Measurements from ENCODE around the gene SLC35F3.

DNA sequence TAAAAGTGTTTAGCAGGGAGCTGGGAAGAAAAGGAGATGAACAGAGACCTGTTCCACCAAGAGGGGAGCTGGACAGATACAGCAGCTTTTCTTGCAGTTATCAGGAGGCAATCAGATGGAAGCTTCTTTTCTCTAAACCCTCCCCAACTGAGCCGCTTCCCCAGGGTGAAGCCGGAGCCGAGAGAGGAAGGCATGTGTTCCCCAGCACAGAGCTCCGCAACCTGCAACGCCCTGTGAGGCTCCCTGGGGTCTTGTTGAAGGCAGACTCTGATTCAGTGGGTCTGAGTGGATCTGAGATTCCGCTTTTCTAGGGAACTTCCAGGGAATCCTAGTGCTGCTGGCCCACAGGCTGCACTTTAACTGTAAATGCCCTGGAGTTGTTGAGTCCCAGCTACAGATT is 329.7 kb downstream of the SLC35F3 start:
- TF ChIP-seq TAF1 (IDR thresholded peaks at IDR 0.05; ENCODE audit: low read depth) (no peak), EZH2 (IDR thresholded peaks at IDR 0.05; ENCODE audit: borderline replicate concordance, insufficient read depth, low read length, poor library complexity, severe bottlenecking) (no peak), EP300 (conservative IDR thresholded peaks at IDR 0.05; ENCODE audit: poor library complexity, severe bottlenecking) (no peak), SMC3 (conservative IDR thresholded peaks at IDR 0.05; ENCODE audit: poor library complexity) (no peak)
- TF ChIP-seq, protein P1, sequence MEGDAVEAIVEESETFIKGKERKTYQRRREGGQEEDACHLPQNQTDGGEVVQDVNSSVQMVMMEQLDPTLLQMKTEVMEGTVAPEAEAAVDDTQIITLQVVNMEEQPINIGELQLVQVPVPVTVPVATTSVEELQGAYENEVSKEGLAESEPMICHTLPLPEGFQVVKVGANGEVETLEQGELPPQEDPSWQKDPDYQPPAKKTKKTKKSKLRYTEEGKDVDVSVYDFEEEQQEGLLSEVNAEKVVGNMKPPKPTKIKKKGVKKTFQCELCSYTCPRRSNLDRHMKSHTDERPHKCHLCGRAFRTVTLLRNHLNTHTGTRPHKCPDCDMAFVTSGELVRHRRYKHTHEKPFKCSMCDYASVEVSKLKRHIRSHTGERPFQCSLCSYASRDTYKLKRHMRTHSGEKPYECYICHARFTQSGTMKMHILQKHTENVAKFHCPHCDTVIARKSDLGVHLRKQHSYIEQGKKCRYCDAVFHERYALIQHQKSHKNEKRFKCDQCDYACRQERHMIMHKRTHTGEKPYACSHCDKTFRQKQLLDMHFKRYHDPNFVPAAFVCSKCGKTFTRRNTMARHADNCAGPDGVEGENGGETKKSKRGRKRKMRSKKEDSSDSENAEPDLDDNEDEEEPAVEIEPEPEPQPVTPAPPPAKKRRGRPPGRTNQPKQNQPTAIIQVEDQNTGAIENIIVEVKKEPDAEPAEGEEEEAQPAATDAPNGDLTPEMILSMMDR (IDR thresholded peaks at IDR 0.05; ENCODE audit: poor library complexity, severe bottlenecking), result no peak
